Bronchial epithelial cell (primary cell): ENCODE results near the gene GCK. TPM values are rescaled to one million over a fixed set of nuclear protein-coding genes. Genes with fewer than 3 reads are reported as not detected.

ENCODE experiments used
- DNase-seq: peaks from one replicate; pipeline ENCODE4 v3.0.0-alpha.2; 2010; ENCODE audit warnings: low read depth
- FAIRE-seq: peaks from 2 replicates; lab custom pipeline; 2011; peaks lifted over from hg19 to GRCh38; lab: Jason Lieb, UNC
- H3K27me3 ChIP-seq: 2 replicates; pipeline ENCODE4 v1.5.1; 2011; ENCODE audit warnings: low read length; ENCODE audit not compliant: control insufficient read depth, insufficient read depth
- H3K36me3 ChIP-seq: 2 replicates; pipeline ENCODE4 v1.5.1; 2011; ENCODE audit warnings: low read length; ENCODE audit not compliant: control insufficient read depth, insufficient read depth
- H3K4me3 ChIP-seq: 2 replicates; pipeline ENCODE4 v1.5.1; 2011; ENCODE audit warnings: mild to moderate bottlenecking, low read depth, low read length, control low read depth
- CTCF ChIP-seq: IDR thresholded peaks from 2 replicates; pipeline ENCODE4 v1.5.1; 2011; ENCODE audit warnings: mild to moderate bottlenecking, moderate library complexity, low read length, control low read depth, inconsistent platforms; ENCODE audit not compliant: insufficient read depth, severe bottlenecking
- total RNA-seq: library from RNA; depleted of rRNA; stranded (reverse); fragments of >200 nt; gene quantifications from 2 replicates; pipeline ENCODE4 v1.2.1, GENCODE V29; 2014

Gene GCK
- total RNA-seq, 1 donor from 2014 or later = 0.53 TPM

- FAIRE-seq = no peak
- H3K36me3 ChIP-seq = peaks cover 6% of the 10 kb centered on the region
- DNase-seq = no peak
- TF ChIP-seq CTCF = no peak
- H3K27me3 ChIP-seq = peaks cover 2% of the 10 kb centered on the region
- H3K4me3 ChIP-seq = no peak overlapping the region
Observed at GRCh38 chr7:44217852-44218402, 28.7 kb upstream of the GCK start.

- DNase-seq (no peak), FAIRE-seq (no peak)
- Histone ChIP-seq H3K27me3 (peaks cover 2% of the 10 kb centered on the region), H3K36me3 (peaks cover 7% of the 10 kb centered on the region), H3K4me3 (no peak overlapping the region)
- no peak for TF ChIP-seq CTCF
Observed at GRCh38 chr7:44217223-44217714, 28.0 kb upstream of the GCK start.

- DNase-seq = no peak
- Histone ChIP-seq H3K27me3 (peaks cover 2% of the 10 kb centered on the region), H3K36me3 (peaks cover 7% of the 10 kb centered on the region), H3K4me3 (no peak overlapping the region)
- no peak for FAIRE-seq
- no peak for TF ChIP-seq CTCF
Observed at GRCh38 chr7:44216521-44217222, 27.4 kb upstream of the GCK start.

GRCh38 chr7:44216019-44216418, 26.8 kb upstream of the GCK start:
- H3K36me3 ChIP-seq = peaks cover 10% of the 10 kb centered on the region
- DNase-seq (no peak), FAIRE-seq (no peak)
- H3K4me3 ChIP-seq = no peak overlapping the region
- peaks cover 2% of the 10 kb centered on the region for H3K27me3 ChIP-seq
- no peak for TF ChIP-seq CTCF

GRCh38 chr7:44215531-44215930, 26.3 kb upstream of the GCK start:
- DNase-seq = no peak
- TF ChIP-seq CTCF = no peak

More at GRCh38 chr7:44215531-44215930, 26.3 kb upstream of the GCK start:
- FAIRE-seq = no peak
- H3K36me3 ChIP-seq = peaks cover 10% of the 10 kb centered on the region
- H3K4me3 ChIP-seq = no peak overlapping the region
- peaks cover 2% of the 10 kb centered on the region for H3K27me3 ChIP-seq
